Measurements from ENCODE around the gene SSC4D.

GRCh38 chr7:76342222-76342621 is 67.3 kb downstream of the SSC4D start:
- TF ChIP-seq CTCF (IDR thresholded peaks at IDR 0.05 in 8 of 11, conservative IDR thresholded peaks at IDR 0.05 in 3 of 11) (no peak), POLR2A (IDR thresholded peaks at IDR 0.05) (no peak)

All from spleen (tissue), 7 donors.